Inflammatory macrophage treated with lipopolysaccharide for 4 hours (primary cell): ENCODE data around the gene EPHA8.

Source experiments
- DNase-seq: peaks from one replicate; pipeline ENCODE4 v3.0.0-alpha.2; 2020

Gene EPHA8

GRCh38 chr1:22651941-22652856, 88.9 kb downstream of the EPHA8 start:
- peak; percentile 56 for DNase-seq

GRCh38 chr1:22652881-22653316, 89.6 kb downstream of the EPHA8 start, which contains the start of gene C1QB:
Gene C1QB, plus strand, starts transcription at chr1:22653236. Its CDS starts 6,227 bp downstream, at chr1:22659463.
- peak; percentile 78 for DNase-seq
